Nephron progenitor cell (in vitro differentiated cells): Measurements from ENCODE around the gene SLX4IP.

Source experiments
- DNase-seq: peaks from one replicate; pipeline ENCODE4 v3.0.0; 2021
- H3K27ac Mint-ChIP-seq: 2 replicates; pipeline ENCODE4 v1.8.0; 2021; ENCODE audit warnings: mild to moderate bottlenecking, moderate library complexity, mixed read lengths
- H3K27me3 Mint-ChIP-seq: 2 replicates; pipeline ENCODE4 v1.8.0; 2021; ENCODE audit warnings: mild to moderate bottlenecking, low read depth, mixed read lengths; ENCODE audit not compliant: poor library complexity
- H3K36me3 Mint-ChIP-seq: 2 replicates; pipeline ENCODE4 v1.8.0; 2021; ENCODE audit warnings: low read depth, mixed read lengths
- H3K4me1 Mint-ChIP-seq: 2 replicates; pipeline ENCODE4 v1.8.0; 2021; ENCODE audit warnings: mixed read lengths
- H3K4me3 Mint-ChIP-seq: 2 replicates; pipeline ENCODE4 v1.8.0; 2021; ENCODE audit warnings: mild to moderate bottlenecking, moderate library complexity, mixed read lengths
- H3K9me3 Mint-ChIP-seq: 2 replicates; pipeline ENCODE4 v1.8.0; 2021; ENCODE audit warnings: mild to moderate bottlenecking, moderate library complexity, mixed read lengths
- TF ChIP-seq, protein P1 (sequence below): fragments of 200-600 bp; sonication (generic); IDR thresholded peaks from 2 replicates; pipeline ENCODE4 v1.5.0; 2021; ENCODE audit warnings: antibody characterized with exemption

Gene SLX4IP

DNA sequence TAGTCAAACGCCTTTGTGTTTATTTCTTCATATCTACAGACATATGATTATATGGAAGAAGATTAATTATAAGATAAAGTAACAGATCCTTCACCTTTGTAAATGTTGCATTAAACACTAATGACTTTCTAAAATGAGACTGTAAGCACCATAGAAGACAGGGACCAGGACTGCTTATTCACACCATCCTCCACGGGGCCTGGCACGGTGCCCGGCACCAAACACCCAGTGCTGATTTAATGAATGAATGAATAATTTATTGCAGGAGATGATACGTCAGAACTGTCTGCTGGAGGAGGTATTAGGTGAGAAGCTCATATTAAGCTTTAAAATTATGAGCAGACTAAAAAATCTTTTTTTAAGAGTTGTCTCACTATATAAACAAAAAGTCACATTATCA lies 88.3 kb downstream of the SLX4IP start:
- no peak overlapping the region for H3K4me3 Mint-ChIP-seq
- no peak for DNase-seq
- peaks cover 68% of the 10 kb centered on the region for H3K4me1 Mint-ChIP-seq

DNA sequence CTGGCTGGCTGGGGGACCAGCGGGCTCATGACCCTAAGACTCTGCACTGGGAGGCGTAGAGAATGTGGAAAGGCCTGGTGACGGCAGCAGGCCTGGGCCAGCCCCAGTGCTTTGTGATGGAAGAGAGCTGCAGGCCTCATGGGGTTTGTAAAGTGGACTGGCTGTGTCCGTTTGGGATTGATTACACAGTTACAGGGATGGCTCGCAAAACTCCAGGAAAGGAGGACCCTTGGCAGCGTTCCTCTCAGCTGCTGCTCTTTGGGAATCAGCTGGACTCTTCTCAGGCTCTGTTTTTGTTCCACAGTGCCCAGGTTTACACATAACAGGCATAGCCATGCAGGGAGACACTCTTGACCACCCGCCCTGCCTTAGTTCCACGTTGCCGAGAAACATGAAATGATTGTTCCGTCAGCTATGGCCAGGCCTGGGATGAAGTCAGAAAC lies 89.0 kb downstream of the SLX4IP start:
- Mint-ChIP-seq H3K4me1 (peaks cover 68% of the 10 kb centered on the region), H3K36me3 (peaks cover 7% of the 10 kb centered on the region), H3K27ac (peak overlapping the region; percentile 96), H3K27me3 (no peaks in the 10 kb centered on the region), H3K4me3 (no peak overlapping the region), H3K9me3 (no peaks in the 10 kb centered on the region)
- DNase-seq: peak; percentile 31
- TF ChIP-seq, protein P1, sequence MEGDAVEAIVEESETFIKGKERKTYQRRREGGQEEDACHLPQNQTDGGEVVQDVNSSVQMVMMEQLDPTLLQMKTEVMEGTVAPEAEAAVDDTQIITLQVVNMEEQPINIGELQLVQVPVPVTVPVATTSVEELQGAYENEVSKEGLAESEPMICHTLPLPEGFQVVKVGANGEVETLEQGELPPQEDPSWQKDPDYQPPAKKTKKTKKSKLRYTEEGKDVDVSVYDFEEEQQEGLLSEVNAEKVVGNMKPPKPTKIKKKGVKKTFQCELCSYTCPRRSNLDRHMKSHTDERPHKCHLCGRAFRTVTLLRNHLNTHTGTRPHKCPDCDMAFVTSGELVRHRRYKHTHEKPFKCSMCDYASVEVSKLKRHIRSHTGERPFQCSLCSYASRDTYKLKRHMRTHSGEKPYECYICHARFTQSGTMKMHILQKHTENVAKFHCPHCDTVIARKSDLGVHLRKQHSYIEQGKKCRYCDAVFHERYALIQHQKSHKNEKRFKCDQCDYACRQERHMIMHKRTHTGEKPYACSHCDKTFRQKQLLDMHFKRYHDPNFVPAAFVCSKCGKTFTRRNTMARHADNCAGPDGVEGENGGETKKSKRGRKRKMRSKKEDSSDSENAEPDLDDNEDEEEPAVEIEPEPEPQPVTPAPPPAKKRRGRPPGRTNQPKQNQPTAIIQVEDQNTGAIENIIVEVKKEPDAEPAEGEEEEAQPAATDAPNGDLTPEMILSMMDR: no peak

More for the DNA sequence above, 88.3 kb downstream of the SLX4IP start:
- Mint-ChIP-seq H3K36me3 (peaks cover 7% of the 10 kb centered on the region), H3K9me3 (no peaks in the 10 kb centered on the region), H3K27me3 (no peaks in the 10 kb centered on the region), H3K27ac (no peak overlapping the region)
- TF ChIP-seq, protein P1: no peak

DNA sequence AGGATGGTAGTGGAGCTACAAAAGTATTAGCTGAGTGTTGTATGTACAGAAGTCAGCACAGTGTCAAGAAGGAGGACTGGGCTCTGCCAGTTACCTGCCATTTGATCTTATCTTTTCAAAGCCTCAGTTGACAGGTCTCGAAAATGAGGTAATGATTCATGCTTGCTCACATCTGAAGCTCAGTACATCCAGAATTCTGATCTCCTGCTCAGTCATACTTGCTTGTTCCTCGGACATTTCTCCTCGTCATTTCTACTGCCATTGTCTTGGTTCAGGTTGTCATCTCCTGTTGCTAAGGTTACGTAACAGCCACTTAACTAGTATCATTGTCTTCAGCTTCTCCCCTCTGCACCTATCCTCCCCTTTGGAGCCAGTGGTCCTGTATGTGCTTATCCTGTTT lies 89.5 kb downstream of the SLX4IP start:
- DNase-seq: no peak
- Mint-ChIP-seq H3K27ac (peak overlapping the region; percentile 84), H3K9me3 (no peaks in the 10 kb centered on the region), H3K4me3 (no peak overlapping the region), H3K36me3 (peaks cover 7% of the 10 kb centered on the region), H3K27me3 (no peaks in the 10 kb centered on the region), H3K4me1 (peaks cover 68% of the 10 kb centered on the region)
- TF ChIP-seq, protein P1: no peak

DNA sequence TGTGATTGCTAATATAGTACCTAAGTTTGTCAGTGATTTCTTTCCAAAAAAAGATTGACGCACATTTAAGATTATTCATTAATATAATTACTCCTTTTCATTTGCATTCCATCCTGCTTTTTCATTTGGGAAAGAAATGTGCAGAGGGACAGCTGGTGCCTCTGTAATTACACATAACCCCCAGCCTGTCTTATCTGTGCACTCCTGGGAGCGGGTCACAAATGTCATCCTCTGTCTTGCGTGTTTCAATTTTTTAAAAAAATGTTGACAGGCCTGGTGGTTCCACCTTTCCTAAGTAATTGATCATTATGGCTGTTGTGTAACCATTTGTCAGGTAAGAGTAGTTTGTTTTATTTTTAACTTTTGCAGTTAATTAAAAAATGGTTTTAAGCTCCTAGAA lies 92.7 kb downstream of the SLX4IP start:
- no peak for DNase-seq
- Mint-ChIP-seq H3K27ac (no peak overlapping the region), H3K4me3 (no peak overlapping the region), H3K27me3 (no peaks in the 10 kb centered on the region), H3K9me3 (no peaks in the 10 kb centered on the region), H3K36me3 (peaks cover 7% of the 10 kb centered on the region), H3K4me1 (peaks cover 44% of the 10 kb centered on the region)
- TF ChIP-seq, protein P1: no peak

DNA sequence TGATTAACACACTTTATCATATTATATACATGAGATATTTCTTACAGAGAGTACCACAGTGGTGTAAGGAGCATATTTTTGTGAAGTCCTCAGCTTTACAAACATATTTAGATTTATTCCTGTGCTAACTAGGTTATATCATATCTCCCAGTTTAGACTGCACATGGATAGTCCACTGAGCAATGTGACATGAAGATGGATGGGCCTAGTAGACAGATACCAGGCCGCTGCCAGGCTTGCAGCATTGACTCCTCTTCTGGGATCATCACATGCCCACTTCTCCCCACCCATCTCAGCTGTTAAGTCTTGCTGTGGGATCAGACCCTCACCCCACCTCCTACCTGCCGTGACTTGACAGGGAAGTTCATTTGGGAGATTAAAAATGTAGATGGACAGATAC lies 95.8 kb downstream of the SLX4IP start:
- Mint-ChIP-seq H3K4me1 (peaks cover 13% of the 10 kb centered on the region), H3K27me3 (peaks cover 2% of the 10 kb centered on the region), H3K9me3 (no peaks in the 10 kb centered on the region), H3K27ac (no peak overlapping the region), H3K36me3 (peaks cover 5% of the 10 kb centered on the region), H3K4me3 (no peak overlapping the region)
- TF ChIP-seq, protein P1: no peak
- DNase-seq: no peak

DNA sequence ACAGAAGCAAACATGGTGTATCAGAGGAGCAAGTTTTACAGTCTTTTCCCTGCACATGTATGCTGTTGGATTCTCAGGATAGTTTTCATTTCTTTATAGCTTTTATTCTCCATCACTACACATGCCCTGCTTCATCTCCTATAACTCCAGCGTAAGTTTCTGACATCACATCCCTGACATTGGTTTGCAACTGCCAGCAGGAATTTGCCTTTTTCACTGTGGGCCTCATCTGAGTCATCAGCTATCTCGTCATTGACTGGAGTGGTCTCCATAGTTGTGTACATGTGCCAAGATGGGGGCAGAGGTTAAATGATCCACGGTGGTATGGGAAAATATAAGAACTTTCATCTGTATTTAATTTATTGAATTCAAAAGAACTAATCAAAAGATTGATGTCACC lies 96.7 kb downstream of the SLX4IP start:
- H3K36me3 Mint-ChIP-seq: no peaks in the 10 kb centered on the region
- peaks cover 2% of the 10 kb centered on the region for H3K27me3 Mint-ChIP-seq
- H3K9me3 Mint-ChIP-seq: no peaks in the 10 kb centered on the region
- H3K4me3 Mint-ChIP-seq: no peak overlapping the region
- no peak overlapping the region for H3K27ac Mint-ChIP-seq
- TF ChIP-seq, protein P1: no peak
- no peak for DNase-seq
- H3K4me1 Mint-ChIP-seq: peaks cover 10% of the 10 kb centered on the region
